MCF 10A (cell line): ENCODE data around the gene GRID1. TPM values are rescaled to one million over a fixed set of nuclear protein-coding genes. Genes with fewer than 3 reads are reported as not detected.

Source experiments
- BruUV-seq: library from RNA; stranded (reverse); fragments of 400-500 nt; replicated peaks from 2 replicates; lab custom pipeline; 2021; lab: Mats Ljungman, UMichigan
- CTCF ChIA-PET: fragments of 300-600 bp; sonication (Branson Sonifier 250); formaldehyde crosslinking; extraction: SDS; loops from one replicate; lab custom pipeline; 2021; ENCODE audit warnings: antibody characterized with exemption, inconsistent platforms; lab: Yijun Ruan, JAX
- POLR2A ChIA-PET: fragments of 300-600, 350-650 bp; sonication (Branson Sonifier 250); formaldehyde crosslinking; extraction: SDS; loops from one replicate; lab custom pipeline; 2020; ENCODE audit warnings: antibody characterized with exemption, inconsistent platforms; lab: Yijun Ruan, JAX
- DNase-seq: peaks from one replicate; pipeline ENCODE4 v3.0.0-alpha.2; 2018; ENCODE audit not compliant: unreplicated experiment
- H3K27ac Mint-ChIP-seq: one replicate; pipeline ENCODE4 v1.8.0; 2022; ENCODE audit warnings: mild to moderate bottlenecking, low read depth, mixed read lengths; ENCODE audit not compliant: unreplicated experiment
- H3K27me3 Mint-ChIP-seq: one replicate; pipeline ENCODE4 v1.8.0; 2022; ENCODE audit warnings: mixed read lengths; ENCODE audit not compliant: insufficient read depth, unreplicated experiment
- H3K36me3 Mint-ChIP-seq: one replicate; pipeline ENCODE4 v1.8.0; 2022; ENCODE audit warnings: mild to moderate bottlenecking, moderate library complexity, mixed read lengths; ENCODE audit not compliant: insufficient read depth, unreplicated experiment
- H3K4me1 Mint-ChIP-seq: one replicate; pipeline ENCODE4 v1.8.0; 2022; ENCODE audit warnings: mixed read lengths; ENCODE audit not compliant: insufficient read depth, unreplicated experiment
- H3K4me3 Mint-ChIP-seq: one replicate; pipeline ENCODE4 v1.8.0; 2022; ENCODE audit warnings: mild to moderate bottlenecking, moderate library complexity, mixed read lengths; ENCODE audit not compliant: unreplicated experiment
- H3K9me3 Mint-ChIP-seq: one replicate; pipeline ENCODE4 v1.8.0; 2022; ENCODE audit warnings: mixed read lengths; ENCODE audit not compliant: unreplicated experiment
- CTCF ChIP-seq: fragments of 200-600 bp; IDR thresholded peaks from one replicate; pipeline ENCODE4 v1.8.0; 2022; ENCODE audit warnings: antibody characterized with exemption, mild to moderate bottlenecking; ENCODE audit not compliant: unreplicated experiment
- intact Hi-C: fragments of 100-400 bp; cut with micrococcal nuclease; formaldehyde crosslinking; loops from 2 replicates; pipeline ENCODE4 v1.14.1; 2022
- total RNA-seq: library from RNA; stranded (reverse); gene quantifications from 2 replicates; pipeline ENCODE4 v1.2.3, GENCODE V29; 2022

GRID1 gene
- total RNA-seq, 1 experiment from 2014 or later, result not detected

DNA sequence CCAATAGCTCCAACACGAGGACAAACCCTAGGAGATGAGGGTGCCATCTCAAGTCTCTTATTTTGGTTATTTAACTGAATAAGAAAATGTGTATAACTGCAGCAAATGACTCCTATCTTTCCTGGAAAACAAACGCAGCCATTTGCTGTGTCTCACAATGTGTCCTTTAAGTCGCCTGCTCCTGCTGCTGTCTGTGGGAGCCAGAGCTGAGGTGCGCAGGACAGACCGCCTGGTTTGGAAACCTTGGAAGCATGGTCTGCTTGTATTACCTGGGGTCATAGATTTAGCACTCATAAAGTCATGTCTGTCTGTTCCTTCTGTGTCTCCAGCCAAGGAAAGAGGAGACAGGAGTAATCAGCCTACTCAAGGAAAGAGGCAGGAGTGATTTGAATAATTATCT is 760.2 kb downstream of the GRID1 start:
- no peak overlapping the region for H3K27ac Mint-ChIP-seq
- intact Hi-C loops, result no loop called here
- H3K36me3 Mint-ChIP-seq, result no peaks in the 10 kb centered on the region
- no peak overlapping the region for H3K4me3 Mint-ChIP-seq
- DNase-seq, result no peak
- TF ChIP-seq CTCF, result no peak
- no peaks in the 10 kb centered on the region for H3K27me3 Mint-ChIP-seq
- BruUV-seq, result no TSS peak
- ChIA-PET CTCF (interaction anchor here (0.6 kb wide), 2 partner anchors 479 to 1069 kb away, joined by 3 read pairs; no protein-coding TSS in a partner anchor), POLR2A (no interaction called here)
- H3K9me3 Mint-ChIP-seq, result peaks cover 8% of the 10 kb centered on the region
- no peaks in the 10 kb centered on the region for H3K4me1 Mint-ChIP-seq

DNA sequence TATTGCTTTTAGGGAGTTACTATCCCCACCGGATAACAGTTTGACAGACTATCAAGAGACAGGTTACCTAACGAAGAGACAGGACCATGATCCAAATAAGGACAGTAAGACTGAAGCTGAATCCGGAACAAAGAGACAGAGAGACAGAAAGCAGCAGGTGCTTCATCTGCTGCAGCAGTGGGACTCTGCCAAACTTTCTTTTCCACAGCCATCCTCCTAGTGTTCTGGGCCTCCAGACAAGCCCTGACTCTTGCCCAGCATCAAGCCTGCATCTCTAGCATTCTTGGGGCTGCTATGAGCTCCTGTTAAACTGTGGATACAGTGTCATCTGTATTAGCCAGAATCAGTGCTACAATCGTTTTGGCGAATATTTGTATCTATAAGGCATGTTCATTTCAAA is 761.7 kb downstream of the GRID1 start:
- H3K27ac Mint-ChIP-seq, result no peak overlapping the region
- H3K36me3 Mint-ChIP-seq, result no peaks in the 10 kb centered on the region
- H3K4me3 Mint-ChIP-seq, result no peak overlapping the region
- H3K9me3 Mint-ChIP-seq, result peaks cover 8% of the 10 kb centered on the region
- POLR2A ChIA-PET, result no interaction called here
- no TSS peak for BruUV-seq
- DNase-seq, result no peak
- no peak for TF ChIP-seq CTCF
- intact Hi-C loops, result no loop called here
- no peaks in the 10 kb centered on the region for H3K27me3 Mint-ChIP-seq
- H3K4me1 Mint-ChIP-seq, result no peaks in the 10 kb centered on the region
- CTCF ChIA-PET, result interaction anchor here (0.5 kb wide), 1 partner anchor 1252 kb away, joined by 3 read pairs; no protein-coding TSS in a partner anchor

GRCh38 chr10:85604136-85604725 is 762.4 kb downstream of the GRID1 start:
- no peaks in the 10 kb centered on the region for H3K27me3 Mint-ChIP-seq

More at GRCh38 chr10:85604136-85604725, 762.4 kb downstream of the GRID1 start:
- Mint-ChIP-seq H3K4me3 (no peak overlapping the region), H3K4me1 (no peaks in the 10 kb centered on the region), H3K9me3 (peaks cover 8% of the 10 kb centered on the region), H3K36me3 (no peaks in the 10 kb centered on the region), H3K27ac (no peak overlapping the region)
- no TSS peak for BruUV-seq
- no peak for DNase-seq
- POLR2A ChIA-PET, result no interaction called here
- TF ChIP-seq CTCF, result no peak
- intact Hi-C loops, result no loop called here
- CTCF ChIA-PET, result interaction anchor here (0.6 kb wide), 1 partner anchor 19 kb away, joined by 3 read pairs; no protein-coding TSS in a partner anchor
